DMS53 treated with DMSO at 0.1 percent for 48 hours (cell line): Measurements from ENCODE around the gene DPYSL5.
"Not testable (repeated sequence)": the region's sequence is repeated elsewhere in the genome, so short reads cannot be mapped to it uniquely, and the experiment has no call there.

Experiments used
- DNase-seq: peaks from one replicate; lab custom pipeline; 2025; ENCODE audit not compliant: unreplicated experiment; lab: John Stamatoyannopoulos, UW

The DPYSL5 gene

DNA sequence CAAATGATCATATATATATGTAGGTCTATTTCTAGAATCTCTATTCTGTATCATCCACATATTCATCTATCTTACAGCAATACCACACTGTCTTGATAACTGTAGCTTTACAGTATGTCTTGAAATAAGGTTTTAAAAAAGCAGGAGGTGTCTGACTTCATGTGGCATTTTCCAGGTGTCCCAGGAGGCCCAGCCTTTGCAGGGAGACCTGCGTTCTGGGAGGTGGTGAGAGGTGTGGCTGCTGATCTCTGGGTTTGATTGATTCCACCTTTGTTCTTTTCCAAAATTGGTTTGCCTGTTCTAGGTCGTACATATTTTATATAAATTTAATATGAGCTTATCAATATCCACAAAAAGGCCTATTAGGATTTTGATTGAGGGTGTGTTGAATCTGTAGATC, 26.6 kb downstream of the DPYSL5 start:
- no peak for DNase-seq

DNA sequence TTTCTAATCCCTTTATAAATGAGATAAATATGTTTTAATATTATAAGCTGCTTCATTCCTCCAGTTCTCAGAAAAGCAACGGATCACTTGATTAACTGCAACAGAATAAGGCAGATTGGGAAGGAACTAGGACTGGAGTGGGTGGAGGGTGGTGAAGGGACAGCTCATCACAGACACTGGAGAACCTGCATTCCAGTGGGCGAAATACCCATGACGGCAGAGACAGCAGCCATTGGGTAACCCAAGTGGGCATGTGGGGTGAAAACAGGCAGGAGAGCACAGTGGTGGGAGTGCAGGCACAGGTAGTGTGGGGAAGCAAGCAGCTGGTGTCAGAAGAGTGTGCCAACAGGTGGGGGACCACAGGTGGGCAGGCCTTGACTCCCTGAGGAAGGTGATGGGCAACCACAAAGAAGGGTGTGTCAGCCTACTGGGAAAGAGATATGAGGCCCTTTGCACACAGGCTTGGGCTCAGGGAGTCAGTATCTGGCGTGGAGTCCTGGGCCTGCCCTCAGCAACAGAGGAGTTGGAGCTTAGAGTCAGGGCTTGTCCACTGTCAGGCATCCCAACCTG, 27.2 kb downstream of the DPYSL5 start:
- no peak for DNase-seq

DNA sequence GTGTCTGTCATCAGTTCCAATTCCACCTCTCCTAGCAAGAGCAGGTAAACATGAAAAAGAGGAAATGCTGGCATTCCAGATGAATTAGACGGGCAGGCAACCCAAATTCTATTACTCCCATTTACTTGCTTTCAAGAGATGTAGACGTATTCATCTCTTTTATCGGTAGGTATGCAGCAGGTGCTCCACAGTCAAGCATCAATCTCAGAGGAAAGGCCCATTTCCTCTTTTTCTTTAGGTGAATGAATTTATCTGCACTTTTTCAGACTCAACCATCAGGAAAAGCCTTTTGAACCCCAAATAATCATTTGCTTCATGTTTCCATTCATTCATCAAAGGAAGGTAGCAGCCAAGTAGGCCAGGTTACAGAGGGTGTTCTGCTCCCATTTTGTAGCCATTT, 27.9 kb downstream of the DPYSL5 start:
- DNase-seq, result no peak

DNA sequence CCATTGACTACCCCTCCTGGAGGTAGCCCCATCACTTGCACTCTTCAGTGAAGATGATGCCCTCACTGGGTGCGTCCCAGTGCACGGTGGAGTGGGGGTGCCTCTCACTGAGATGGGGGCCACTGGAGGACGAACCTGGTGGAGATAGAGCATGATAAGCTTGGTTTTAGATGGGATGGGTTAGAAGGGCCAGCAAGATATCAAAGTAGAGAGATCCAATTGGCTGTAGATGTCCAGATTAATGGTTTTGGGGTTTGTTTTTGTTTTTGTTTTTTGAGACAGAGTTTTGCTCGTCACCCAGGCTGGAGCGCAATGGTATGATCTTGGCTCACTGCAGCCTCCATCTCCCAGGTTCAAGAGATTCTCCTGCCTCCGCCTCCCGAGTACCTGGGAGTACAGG, 28.3 kb downstream of the DPYSL5 start:
- no peak for DNase-seq

DNA sequence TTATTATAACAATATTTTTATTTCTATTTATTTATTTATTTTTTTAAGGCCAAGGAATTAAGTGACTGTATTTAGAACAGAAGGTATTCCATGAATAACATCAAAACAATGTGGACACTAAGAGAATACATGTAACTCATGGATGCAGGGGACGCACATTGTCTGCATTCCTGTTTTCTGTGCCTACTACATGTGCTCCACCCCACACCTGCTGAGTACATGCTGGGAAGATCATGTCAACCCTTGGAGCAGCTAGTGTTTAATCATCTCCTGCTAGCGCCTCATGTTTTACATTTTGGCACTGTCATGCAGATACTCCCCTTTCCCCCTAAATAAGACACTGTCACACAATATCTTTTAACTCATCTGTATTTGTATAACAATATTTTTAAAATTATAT, 29.3 kb downstream of the DPYSL5 start:
- DNase-seq, result no peak

DNA sequence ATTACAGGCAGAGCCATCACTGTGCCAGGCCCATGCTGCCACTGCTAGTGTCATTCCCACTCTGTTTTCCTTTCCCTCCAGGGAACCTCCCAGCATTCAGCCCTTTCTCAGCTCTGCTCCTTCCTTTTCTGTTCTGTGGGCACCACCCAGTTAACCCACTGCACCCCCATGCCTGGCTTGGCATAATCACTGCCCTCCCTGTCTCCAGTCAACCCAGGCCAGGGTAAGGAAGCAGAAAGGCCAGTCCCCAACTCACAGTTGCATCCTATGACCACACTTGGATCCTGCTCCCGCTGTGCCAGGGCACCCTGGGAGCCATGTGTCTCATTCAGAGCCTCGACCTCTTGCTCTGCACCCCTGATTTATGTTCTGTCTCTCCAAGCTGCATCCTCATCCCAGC, 32.2 kb downstream of the DPYSL5 start:
- DNase-seq, result no peak

DNA sequence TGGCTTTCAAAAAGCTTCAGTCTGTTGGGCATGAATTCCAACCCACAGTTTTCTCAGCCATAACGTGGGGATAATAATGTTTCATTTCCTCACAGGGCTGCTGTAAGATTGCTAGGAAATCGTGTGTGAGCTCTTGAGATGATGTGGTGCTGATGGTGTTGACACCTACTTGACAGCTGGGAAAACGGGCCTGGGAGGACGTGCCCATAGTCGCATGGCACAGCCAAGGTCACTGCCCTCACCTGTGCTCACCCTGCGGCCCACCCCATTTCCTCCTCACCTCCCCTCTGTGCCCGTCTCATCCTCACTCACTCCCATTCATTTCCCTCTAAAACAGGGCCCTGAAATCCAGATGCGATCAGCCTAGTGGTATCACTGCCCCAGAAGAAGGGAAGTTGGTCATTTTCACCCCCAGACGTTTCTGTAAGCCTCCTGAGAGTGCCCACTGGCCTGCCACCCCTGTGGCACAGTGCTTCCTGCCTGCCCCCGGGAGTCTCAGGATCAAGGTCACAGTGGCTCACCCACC, 33.0 kb downstream of the DPYSL5 start:
- DNase-seq, result no peak

DNA sequence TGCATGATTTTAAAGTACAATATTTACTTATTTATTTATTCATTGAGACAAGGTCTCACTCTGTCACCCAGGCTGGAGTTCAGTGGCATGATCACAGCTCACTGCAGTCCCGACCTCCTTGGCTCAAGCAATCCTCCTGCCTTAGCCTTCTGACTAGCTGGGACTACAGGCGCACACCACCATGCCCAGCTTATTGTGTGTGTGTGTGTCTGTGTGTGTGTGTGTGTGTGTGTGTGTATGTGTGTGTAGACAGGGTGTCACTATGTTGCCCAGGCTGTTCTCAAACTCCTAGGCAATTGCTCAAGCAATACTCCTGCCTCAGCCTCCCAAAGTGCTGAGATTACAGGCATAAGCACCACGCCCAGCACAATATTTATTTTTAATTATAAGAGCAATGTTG, 34.3 kb downstream of the DPYSL5 start:
- not testable (repeated sequence) for DNase-seq

DNA sequence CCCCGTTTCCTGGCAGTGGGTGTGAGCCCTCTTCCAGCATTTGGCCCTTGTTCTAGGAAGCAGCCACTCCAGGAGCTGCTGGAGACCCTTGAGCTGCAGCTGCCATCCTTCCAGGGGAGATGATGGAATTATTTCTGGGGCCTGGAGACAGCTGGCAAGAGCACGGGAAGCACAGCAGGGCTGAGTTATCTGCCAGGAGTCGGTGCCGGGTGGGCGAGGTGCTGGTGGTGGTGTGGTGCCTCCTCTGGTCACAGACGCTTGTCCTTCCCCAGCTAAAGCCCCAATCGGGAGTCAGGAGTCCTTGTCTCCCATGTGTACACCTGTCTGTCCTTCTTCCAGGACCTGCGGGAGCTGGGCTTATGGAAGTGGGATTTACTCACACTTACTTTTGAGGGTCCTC, 36.0 kb downstream of the DPYSL5 start:
- DNase-seq, result no peak

DNA sequence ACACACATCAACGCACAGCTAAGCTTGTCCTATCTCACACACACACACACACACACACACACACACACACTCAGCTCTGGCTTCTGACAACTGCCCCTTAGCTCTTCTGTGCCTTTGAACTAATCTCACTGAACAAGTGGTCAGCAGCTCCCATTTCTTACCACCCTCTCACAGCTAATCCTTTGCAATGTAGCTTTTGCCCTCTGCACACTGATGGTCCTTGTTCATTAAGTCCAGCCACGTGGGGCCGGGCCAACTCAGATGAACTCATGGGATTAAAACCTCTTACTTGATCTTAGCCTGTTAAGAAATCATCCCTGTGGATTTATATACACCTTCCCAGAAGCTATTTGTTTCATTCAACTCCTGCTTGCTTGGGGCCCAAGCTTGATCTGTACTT, 36.6 kb downstream of the DPYSL5 start:
- DNase-seq, result no peak

DNA sequence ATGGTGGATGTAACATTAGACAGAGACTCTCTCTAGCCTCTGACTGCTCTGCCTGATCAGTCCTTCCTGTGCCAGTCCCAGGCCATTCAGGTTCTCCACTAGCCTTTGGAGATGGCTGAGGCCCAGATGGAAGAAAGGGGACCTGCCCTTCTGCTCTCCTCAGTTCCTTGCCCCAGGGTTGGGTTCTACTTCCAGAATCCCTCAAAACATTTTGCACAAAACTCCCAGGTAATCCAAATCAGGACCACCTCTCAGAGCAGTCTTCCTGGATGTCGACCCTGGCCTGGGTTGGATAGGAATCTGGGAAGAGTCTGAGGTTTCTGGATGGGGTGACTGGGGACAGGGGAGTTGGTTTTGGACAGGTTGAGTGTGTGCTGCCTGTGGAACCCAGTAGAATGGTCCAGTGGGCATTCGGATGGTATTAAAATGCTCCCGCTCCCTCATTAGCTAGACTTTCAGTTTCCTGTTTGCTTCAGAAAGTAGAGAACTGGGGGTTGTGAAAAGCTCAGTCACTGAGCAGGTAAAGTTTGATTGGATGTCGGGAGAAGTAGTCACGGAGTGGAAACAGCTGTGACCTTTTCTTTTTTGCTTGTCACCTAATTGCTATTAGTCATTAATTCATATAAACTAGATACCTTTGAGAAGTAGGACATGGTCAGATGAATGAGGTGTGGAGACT, 37.9 kb downstream of the DPYSL5 start:
- no peak for DNase-seq

DNA sequence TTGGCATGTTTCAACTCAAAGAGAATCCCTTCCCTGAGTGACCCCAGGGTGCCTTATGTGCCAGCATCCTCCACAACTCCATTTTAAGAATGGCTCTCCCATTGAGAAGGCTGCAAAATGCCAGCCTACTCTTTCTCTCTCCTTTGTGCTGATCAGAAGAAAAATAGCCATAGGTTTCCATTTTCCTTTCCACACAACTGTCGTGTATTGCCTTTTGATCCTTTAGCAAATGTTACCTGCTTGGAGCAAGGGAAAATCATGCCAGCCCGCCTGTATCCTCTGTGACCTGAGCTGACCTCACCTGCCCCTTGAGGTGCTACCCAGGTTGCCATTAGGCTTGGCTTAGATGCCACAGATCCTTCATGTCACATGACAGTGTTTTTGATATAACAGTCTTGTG, 38.8 kb downstream of the DPYSL5 start:
- DNase-seq, result no peak

DNA sequence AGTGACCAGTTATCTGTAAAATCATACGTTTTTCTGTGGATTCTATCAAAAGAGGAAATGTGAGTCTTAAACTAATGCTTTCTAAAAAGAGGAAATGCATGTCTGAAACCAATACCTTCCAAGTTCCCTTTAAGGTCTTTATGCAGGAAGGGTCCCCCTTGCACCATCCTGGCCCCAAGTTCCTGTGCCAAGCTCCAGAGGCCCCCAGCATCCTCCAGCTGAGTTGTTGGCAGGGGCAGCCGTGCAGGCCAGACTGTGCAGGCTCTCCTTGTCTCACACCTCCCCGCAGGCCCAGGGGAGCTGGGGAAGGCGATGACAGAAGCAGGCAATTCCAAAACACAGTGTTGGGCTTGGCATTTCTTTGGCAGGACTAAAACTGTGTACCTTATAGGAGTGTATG, 39.2 kb downstream of the DPYSL5 start:
- DNase-seq, result no peak

DNA sequence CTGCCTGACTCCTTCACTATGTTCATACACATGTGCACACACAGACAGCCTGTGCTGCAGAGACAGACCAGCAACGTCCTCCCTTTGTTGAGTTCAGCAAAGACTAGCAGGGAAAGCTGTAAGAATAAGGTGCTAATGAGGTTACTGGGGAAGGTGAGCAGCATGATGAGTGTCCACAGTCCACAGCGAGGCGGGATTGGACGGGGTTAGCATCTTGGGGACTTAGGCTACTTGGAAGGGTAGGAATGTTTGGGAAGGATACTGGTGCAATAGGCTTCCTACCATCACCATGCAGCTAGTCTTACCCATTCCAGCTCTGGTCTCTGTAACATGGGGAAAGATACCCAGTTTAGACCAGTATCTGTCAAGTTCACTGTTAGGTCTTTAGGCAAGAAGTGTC, 41.9 kb downstream of the DPYSL5 start:
- DNase-seq, result no peak

DNA sequence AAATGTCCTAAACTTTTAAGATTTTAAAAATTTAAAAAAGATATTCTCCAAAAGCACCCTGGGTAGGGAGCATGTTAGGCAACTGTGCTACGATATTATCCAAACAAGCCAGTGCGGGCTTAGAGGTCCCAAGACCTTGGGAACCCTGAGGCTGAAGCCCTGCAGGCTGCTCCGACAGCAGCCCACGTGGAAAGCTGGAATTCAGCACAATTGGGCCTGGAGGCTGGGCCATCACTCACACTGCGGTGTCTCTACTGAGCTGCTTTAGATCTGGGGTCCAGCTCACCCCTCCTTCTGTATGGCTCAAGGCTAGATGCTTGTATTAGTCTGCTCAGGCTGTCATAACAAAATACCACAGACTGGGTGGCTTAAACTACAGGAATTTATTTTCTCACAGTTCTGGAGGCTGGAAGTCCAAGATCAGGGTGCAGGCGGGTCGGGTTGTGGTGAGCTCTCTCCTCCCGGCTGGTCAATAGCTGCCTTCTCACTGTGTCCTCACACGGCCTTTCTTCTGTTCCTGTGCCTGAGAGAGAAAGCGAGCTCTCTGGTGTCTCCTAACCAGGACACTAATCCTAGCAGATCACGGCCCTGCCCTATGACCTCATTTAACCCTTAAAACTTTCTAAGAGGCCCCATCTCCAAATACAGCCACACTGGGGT, 42.5 kb downstream of the DPYSL5 start:
- DNase-seq, result no peak

DNA sequence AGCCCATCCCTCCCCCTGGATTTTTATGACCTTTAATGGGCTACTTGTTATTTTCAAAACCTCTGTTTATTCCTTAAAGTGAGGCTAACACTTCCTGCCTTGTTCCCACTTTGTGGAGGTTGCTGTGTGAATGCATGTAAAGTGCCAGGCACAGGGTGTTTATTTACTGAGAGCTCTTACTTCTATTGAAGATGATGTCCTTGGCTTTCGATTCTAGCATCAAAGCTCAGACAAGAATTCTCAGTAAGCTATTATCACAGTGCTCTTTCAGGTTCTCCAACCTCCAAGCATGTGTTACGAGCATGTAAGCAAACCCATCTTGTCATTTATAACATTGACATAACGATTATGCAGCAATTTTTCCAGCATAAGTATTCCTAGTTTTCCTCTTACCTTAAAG, 44.2 kb downstream of the DPYSL5 start:
- no peak for DNase-seq

DNA sequence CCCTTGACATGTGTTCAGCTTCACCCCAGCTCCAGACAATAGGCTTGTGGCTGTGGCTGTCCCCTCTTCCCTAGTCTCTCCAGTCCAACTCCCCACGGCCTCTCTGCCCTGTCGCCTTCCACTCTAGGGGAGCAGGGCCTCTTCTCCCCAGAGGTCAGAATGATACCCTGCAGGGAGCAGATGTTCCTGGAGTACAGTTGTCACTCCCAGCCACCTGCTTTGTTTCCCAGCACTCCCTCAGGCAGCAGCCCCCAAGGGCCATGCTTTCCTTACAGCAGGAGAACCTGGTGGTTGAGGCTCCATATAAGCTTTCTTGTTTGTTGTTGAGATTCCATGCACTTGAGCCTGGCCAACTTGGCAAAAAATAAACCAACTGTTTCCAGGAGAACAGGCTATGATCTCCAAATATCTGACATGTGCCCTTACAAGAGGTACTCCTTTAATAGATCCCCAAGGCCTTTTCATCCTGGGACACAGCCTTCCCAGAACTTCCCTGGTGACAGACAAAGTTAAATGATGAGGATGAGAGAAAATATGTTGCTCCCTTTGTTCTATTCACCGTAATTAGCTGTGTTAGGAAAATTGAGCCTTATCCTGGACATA, 45.1 kb downstream of the DPYSL5 start:
- DNase-seq, result no peak

DNA sequence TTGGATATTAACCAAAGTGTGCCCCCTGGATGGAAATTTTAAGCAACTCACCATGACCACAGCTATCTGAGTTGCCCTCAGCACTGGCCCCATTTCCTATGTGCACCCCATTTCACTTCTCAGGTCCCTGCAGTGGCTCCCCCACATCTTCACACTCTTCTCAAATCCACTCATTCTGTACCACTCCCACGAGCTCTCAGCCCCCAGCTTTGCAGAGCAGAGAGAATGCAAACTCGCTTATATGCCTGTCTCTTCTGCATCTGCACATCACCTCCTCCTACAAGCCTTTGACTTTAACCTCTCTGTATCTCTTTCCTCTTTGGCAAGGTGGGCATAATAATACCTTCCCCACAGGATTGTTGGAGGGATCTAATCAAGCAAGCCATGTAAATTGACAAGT, 46.2 kb downstream of the DPYSL5 start:
- DNase-seq, result no peak

DNA sequence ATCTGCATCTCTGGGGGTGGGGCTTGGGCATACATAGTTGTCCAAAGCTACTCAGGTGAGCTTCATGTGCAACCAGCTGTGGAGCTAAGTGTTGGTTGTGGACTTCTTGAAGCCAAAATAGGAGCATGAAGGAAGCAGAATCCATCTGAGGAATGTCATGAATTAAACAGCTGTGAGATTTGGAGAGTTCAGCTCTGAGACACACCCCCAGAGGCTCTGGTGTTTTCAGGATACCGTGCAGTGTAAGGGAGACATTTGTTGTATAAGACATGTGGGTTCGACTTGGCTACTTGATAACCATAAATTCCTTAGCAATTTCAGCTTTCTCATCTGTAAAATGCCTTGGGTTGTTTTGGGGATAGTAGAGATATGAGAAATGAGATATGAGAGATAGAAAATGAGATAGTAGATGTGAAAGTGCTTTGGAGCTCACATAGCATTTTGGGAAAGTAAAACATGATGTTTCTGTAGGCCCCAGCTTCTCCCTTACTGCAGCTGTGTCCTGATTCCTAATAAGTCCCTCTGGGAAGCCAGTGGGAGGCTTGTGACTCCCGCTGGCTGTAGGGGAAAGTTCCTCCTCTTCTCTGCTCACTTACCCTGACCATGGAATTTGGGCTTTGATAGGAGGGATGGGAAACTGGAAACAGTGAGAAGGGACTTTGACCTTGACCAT, 50.0 kb downstream of the DPYSL5 start:
- no peak for DNase-seq

DNA sequence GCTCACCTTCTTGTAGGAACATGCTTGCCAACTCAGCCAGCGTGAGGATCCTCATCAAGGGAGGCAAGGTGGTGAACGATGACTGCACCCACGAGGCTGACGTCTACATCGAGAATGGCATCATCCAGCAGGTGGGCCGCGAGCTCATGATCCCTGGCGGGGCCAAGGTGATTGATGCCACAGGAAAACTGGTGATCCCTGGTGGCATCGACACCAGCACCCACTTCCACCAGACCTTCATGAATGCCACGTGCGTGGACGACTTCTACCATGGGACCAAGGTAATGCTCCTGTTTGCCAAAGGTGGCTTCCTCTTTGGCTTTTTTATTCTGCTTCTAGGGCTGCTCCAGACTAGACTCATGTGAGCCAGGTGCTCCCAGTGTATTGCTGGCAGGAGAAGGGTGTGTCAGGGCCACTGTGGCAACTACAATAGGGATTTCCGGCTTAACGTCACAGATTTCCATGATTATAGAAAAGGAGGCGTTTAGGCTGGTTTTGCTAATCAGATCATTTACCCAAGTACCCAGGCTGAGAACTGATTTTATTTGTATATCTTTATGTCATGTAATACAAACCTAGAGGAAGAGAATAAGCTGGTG, 50.6 kb downstream of the DPYSL5 start:
- no peak for DNase-seq

DNA sequence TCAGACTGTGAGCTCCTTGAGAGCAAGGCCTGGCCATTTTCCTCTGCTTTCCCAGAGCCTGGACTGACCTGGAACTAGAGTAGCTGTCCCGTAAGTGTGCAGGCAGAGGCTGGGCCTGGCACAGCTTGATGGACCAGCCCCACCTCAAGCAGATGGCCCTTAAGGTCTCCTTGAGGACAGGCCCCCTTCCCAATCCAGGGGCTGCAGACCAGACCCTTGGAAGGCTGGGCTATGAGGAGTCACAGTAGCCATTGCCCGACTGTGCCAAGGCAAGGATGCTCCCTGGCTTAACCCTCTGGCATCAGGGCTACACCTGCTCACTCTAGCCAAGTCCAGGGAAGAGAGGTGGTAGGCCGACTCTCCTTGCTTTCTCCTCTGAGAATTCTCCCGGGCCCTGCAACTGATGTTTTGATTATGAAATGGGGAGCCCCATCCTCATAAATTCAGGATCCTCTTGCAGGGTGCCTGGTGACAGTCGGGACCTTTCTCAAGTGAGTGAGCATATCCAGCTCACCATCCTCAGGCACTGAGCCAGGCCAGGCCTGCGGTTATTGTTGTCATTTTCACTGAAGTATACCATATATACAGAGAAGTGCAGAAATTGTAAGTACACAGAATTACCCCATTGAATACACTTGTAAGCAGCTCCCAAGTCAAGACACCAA, 51.7 kb downstream of the DPYSL5 start:
- no peak for DNase-seq
